Stimulated activated CD8-positive, alpha-beta memory T cell treated with anti-CD3 and anti-CD28 coated beads, Interleukin-4, amount 100 ng/mL, for 24 hours (primary cell): ENCODE results near the gene MPPED2.

Experiments used
- DNase-seq: peaks from one replicate; pipeline ENCODE4 v3.0.0-alpha.2; 2020; ENCODE audit warnings: low read depth

Gene MPPED2

GRCh38 chr11:30533445-30533947 is 52.7 kb downstream of the MPPED2 start:
- DNase-seq = no peak

- DNase-seq = no peak
These were observed 58.6 kb downstream of the MPPED2 start for GRCh38 chr11:30527566-30527965.

- no peak for DNase-seq
These were observed 59.6 kb downstream of the MPPED2 start for GRCh38 chr11:30526558-30526957.

- no peak for DNase-seq
These were observed 63.5 kb downstream of the MPPED2 start for GRCh38 chr11:30522536-30523243.

- DNase-seq = no peak
These were observed 64.7 kb downstream of the MPPED2 start for GRCh38 chr11:30521297-30522071.

GRCh38 chr11:30513087-30513486 is 73.1 kb downstream of the MPPED2 start:
- no peak for DNase-seq

- DNase-seq = no peak
These were observed 74.7 kb downstream of the MPPED2 start for GRCh38 chr11:30511408-30511807.

GRCh38 chr11:30510750-30511149 is 75.4 kb downstream of the MPPED2 start:
- DNase-seq = no peak

- DNase-seq = no peak
These were observed 76.8 kb downstream of the MPPED2 start for GRCh38 chr11:30509364-30509763.

- no peak for DNase-seq
These were observed 77.6 kb downstream of the MPPED2 start for GRCh38 chr11:30508594-30508993.

GRCh38 chr11:30505603-30506002 is 80.5 kb downstream of the MPPED2 start:
- no peak for DNase-seq

GRCh38 chr11:30504468-30504867 is 81.7 kb downstream of the MPPED2 start:
- no peak for DNase-seq

- DNase-seq = no peak
These were observed 83.0 kb downstream of the MPPED2 start for GRCh38 chr11:30503156-30503555.

- no peak for DNase-seq
These were observed 83.8 kb downstream of the MPPED2 start for GRCh38 chr11:30502305-30502704.

- no peak for DNase-seq
These were observed 84.4 kb downstream of the MPPED2 start for GRCh38 chr11:30501744-30502143.

- no peak for DNase-seq
These were observed 86.2 kb downstream of the MPPED2 start for GRCh38 chr11:30499940-30500339.

GRCh38 chr11:30497600-30497999 is 88.6 kb downstream of the MPPED2 start:
- DNase-seq = no peak

- DNase-seq = no peak
These were observed 89.2 kb downstream of the MPPED2 start for GRCh38 chr11:30496935-30497334.

- DNase-seq = no peak
These were observed 90.7 kb downstream of the MPPED2 start for GRCh38 chr11:30495437-30495836.

GRCh38 chr11:30489511-30489910 is 96.6 kb downstream of the MPPED2 start:
- DNase-seq = no peak

- DNase-seq = no peak
These were observed 97.1 kb downstream of the MPPED2 start for GRCh38 chr11:30489076-30489475.

- no peak for DNase-seq
These were observed 97.7 kb downstream of the MPPED2 start for GRCh38 chr11:30488304-30488998.
